IMR-90 (cell line): ENCODE measurements around the gene AQP1. TPM values are rescaled to one million over a fixed set of nuclear protein-coding genes. Genes with fewer than 3 reads are reported as not detected.

Source experiments
- ATAC-seq: fragments of 200-7000 bp; cut with Tn5 transposase; 2 replicates; pipeline ENCODE4 v1.9.1; 2020; ENCODE audit warnings: low read depth, mild to moderate bottlenecking, moderate library complexity
- BruUV-seq: library from RNA; stranded (reverse); fragments of 400-500 nt; replicated peaks from 2 replicates; lab custom pipeline; 2021; lab: Mats Ljungman, UMichigan
- CTCF ChIA-PET: fragments of 300-600 bp; formaldehyde crosslinking; extraction: SDS; loops from one replicate; lab custom pipeline; 2021; ENCODE audit warnings: antibody characterized with exemption; lab: Yijun Ruan, JAX
- POLR2A ChIA-PET: fragments of 300-600 bp; sonication (Branson Sonifier 250); formaldehyde crosslinking; loops from one replicate; lab custom pipeline; 2022; ENCODE audit warnings: antibody characterized with exemption; ENCODE audit not compliant: unreplicated experiment; lab: Charles Lee
- DNase-seq: peaks from one replicate; pipeline ENCODE4 v3.0.0; 2013
- H2AFZ ChIP-seq: replicated peaks from 2 replicates; pipeline ENCODE3; 2013; ENCODE audit warnings: low read length, mild to moderate bottlenecking; ENCODE audit not compliant: poor library complexity
- H2AK5ac ChIP-seq: 2 replicates; pipeline ENCODE4 v1.6.1; 2013; ENCODE audit warnings: low read depth, low read length, inconsistent platforms
- H2AK9ac ChIP-seq: replicated peaks from 2 replicates; pipeline ENCODE3; 2013; ENCODE audit warnings: mild to moderate bottlenecking, low read depth, low read length, moderate library complexity; ENCODE audit not compliant: poor library complexity
- H2BK120ac ChIP-seq: 2 replicates; pipeline ENCODE4 v1.6.1; 2013; ENCODE audit warnings: low read depth, low read length, inconsistent platforms
- H2BK15ac ChIP-seq: 3 replicates; pipeline ENCODE4 v1.6.1; 2013; ENCODE audit warnings: low read depth, low read length, inconsistent platforms
- H2BK20ac ChIP-seq: 2 replicates; pipeline ENCODE4 v1.6.1; 2013; ENCODE audit warnings: low read depth, mild to moderate bottlenecking, inconsistent platforms, low read length, moderate library complexity
- H2BK5ac ChIP-seq: 2 replicates; pipeline ENCODE4 v1.6.1; 2013; ENCODE audit warnings: mild to moderate bottlenecking, low read depth, low read length, inconsistent platforms; ENCODE audit not compliant: poor library complexity, severe bottlenecking
- H3K14ac ChIP-seq: replicated peaks from 2 replicates; pipeline ENCODE4 v1.6.1; 2013; ENCODE audit warnings: low read depth, low read length, inconsistent platforms
- H3K18ac ChIP-seq: 2 replicates; pipeline ENCODE4 v1.6.1; 2013; ENCODE audit warnings: low read depth, low read length, control low read depth
- H3K23ac ChIP-seq: 2 replicates; pipeline ENCODE4 v1.6.1; 2013; ENCODE audit warnings: low read depth, low read length, inconsistent platforms
- H3K27ac ChIP-seq: 2 replicates; pipeline ENCODE4 v1.5.1; 2013; ENCODE audit warnings: mild to moderate bottlenecking, control low read depth, low read length; ENCODE audit not compliant: insufficient read depth
- H3K27me3 ChIP-seq: 2 replicates; pipeline ENCODE4 v1.6.1; 2013; ENCODE audit warnings: low read length; ENCODE audit not compliant: control insufficient read depth, insufficient read depth
- H3K36me3 ChIP-seq: 2 replicates; pipeline ENCODE4 v1.6.1; 2013; ENCODE audit warnings: low read length, mixed read lengths; ENCODE audit not compliant: control insufficient read depth, insufficient read depth
- H3K4ac ChIP-seq: 2 replicates; pipeline ENCODE4 v1.6.1; 2013; ENCODE audit warnings: low read depth, low read length, inconsistent platforms
- H3K4me1 ChIP-seq: 2 replicates; pipeline ENCODE4 v1.6.1; 2013; ENCODE audit warnings: low read length, mixed read lengths; ENCODE audit not compliant: control insufficient read depth, insufficient read depth
- H3K4me2 ChIP-seq: 2 replicates; pipeline ENCODE4 v1.6.1; 2013; ENCODE audit warnings: low read depth, mild to moderate bottlenecking, control low read depth, low read length, moderate library complexity
- H3K4me3 ChIP-seq: 2 replicates; pipeline ENCODE4 v1.5.1; 2013; ENCODE audit warnings: low read depth, mild to moderate bottlenecking, control low read depth, low read length, moderate library complexity; ENCODE audit not compliant: insufficient read depth
- H3K56ac ChIP-seq: 2 replicates; pipeline ENCODE4 v1.6.1; 2013; ENCODE audit warnings: low read length, inconsistent platforms; ENCODE audit not compliant: insufficient read depth; ENCODE audit errors: extremely low read depth
- H3K79me1 ChIP-seq, 2 experiments: 2 replicates each; pipeline ENCODE4 v1.6.1; 2013; ENCODE audit warnings: low read length in 2 of 2, inconsistent platforms in 1 of 2, low read depth in 1 of 2
- H3K9ac ChIP-seq: 2 replicates; pipeline ENCODE4 v1.6.1; 2013; ENCODE audit warnings: low read depth, low read length, control low read depth
- H3K9me1 ChIP-seq: 2 replicates; pipeline ENCODE4 v1.6.1; 2013; ENCODE audit warnings: low read length, inconsistent platforms; ENCODE audit not compliant: insufficient read depth
- H3K9me3 ChIP-seq: 2 replicates; pipeline ENCODE4 v1.6.1; 2013; ENCODE audit warnings: low read length; ENCODE audit not compliant: control insufficient read depth, insufficient read depth
- H4K20me1 ChIP-seq: 2 replicates; pipeline ENCODE4 v1.6.1; 2013; ENCODE audit warnings: low read length, inconsistent platforms; ENCODE audit not compliant: insufficient read depth
- H4K5ac ChIP-seq: 2 replicates; pipeline ENCODE4 v1.6.1; 2013; ENCODE audit warnings: mild to moderate bottlenecking, low read depth, low read length, control low read depth
- H4K8ac ChIP-seq, 2 experiments: 2 replicates each; pipeline ENCODE4 v1.6.1; 2013; ENCODE audit warnings: low read depth in 2 of 2, low read length in 2 of 2, control low read depth in 1 of 2, inconsistent platforms in 1 of 2
- H4K91ac ChIP-seq: 2 replicates; pipeline ENCODE4 v1.6.1; 2013; ENCODE audit warnings: low read depth, low read length, inconsistent platforms; ENCODE audit not compliant: insufficient read depth
- CTCF ChIP-seq: conservative IDR thresholded peaks from 2 replicates; pipeline ENCODE4 v1.5.1; 2012; ENCODE audit warnings: mild to moderate bottlenecking, low read depth, low read length, improper control_type of control experiment
- ELK1 ChIP-seq: fragments of 150-350 bp; IDR thresholded peaks from 2 replicates; pipeline ENCODE4 v1.6.1; 2016; ENCODE audit warnings: low read depth, mild to moderate bottlenecking, low read length, moderate library complexity, borderline replicate concordance
- FOS ChIP-seq: fragments of 150-350 bp; IDR thresholded peaks from 2 replicates; pipeline ENCODE4 v1.6.1; 2016; ENCODE audit warnings: low read depth, low read length
- MAZ ChIP-seq: IDR thresholded peaks from 2 replicates; pipeline ENCODE4 v1.6.1; 2012; ENCODE audit warnings: low read depth, mild to moderate bottlenecking, low read length, improper control_type of control experiment, moderate library complexity, borderline replicate concordance
- MXI1 ChIP-seq: IDR thresholded peaks from 2 replicates; pipeline ENCODE4 v1.6.1; 2012; ENCODE audit warnings: low read depth, mild to moderate bottlenecking, low read length, moderate library complexity, borderline replicate concordance
- RCOR1 ChIP-seq: IDR thresholded peaks from 2 replicates; pipeline ENCODE4 v1.6.1; 2012; ENCODE audit warnings: mild to moderate bottlenecking, low read length, improper control_type of control experiment; ENCODE audit not compliant: insufficient replicate concordance
- USF2 ChIP-seq: fragments of 150-350 bp; IDR thresholded peaks from 2 replicates; pipeline ENCODE4 v1.6.1; 2017; ENCODE audit warnings: mild to moderate bottlenecking, antibody characterized with exemption, low read length, low read depth
- WGBS, 2 experiments: methylation state at CpG; one replicate each; pipeline versions ENCODE4 v1.1.5 to v1.1.7; 2013; ENCODE audit warnings: missing lambda C conversion rate in 2 of 2; ENCODE audit not compliant: insufficient read length in 1 of 2; ENCODE audit errors: extremely low coverage in 2 of 2; 5-methylcytosine and 5-hydroxymethylcytosine counted together
- dilution Hi-C: fragments of 300-500 bp; cut with HindIII; formaldehyde crosslinking; loops from one replicate; pipeline ENCODE4 v1.14.3; 2018; ENCODE audit warnings: low sequenced_read_pairs; ENCODE audit not compliant: unreplicated experiment
- in situ Hi-C: fragments of 300-500 bp; cut with MboI; formaldehyde crosslinking; loops from 3 replicates; pipeline ENCODE4 v1.14.3; 2019; ENCODE audit warnings: low sequenced_read_pairs, inconsistent platforms, mixed read lengths
- intact Hi-C: fragments of 100-400 bp; cut with micrococcal nuclease; formaldehyde crosslinking; loops from 2 replicates; pipeline ENCODE4 v1.10.0; 2022
- polyA plus RNA-seq, 3 experiments: library from polyadenylated mRNA; depleted of rRNA; stranded (reverse); fragments of >200 nt; gene quantifications; 2 replicates each; pipeline ENCODE4 v1.2.3, GENCODE V29; 2012; ENCODE audit warnings: low replicate concordance in 1 of 3
- total RNA-seq: library from RNA; depleted of rRNA; stranded (reverse); fragments of >200 nt; gene quantifications from 2 replicates; pipeline ENCODE4 v1.2.3, GENCODE V29; 2012

The AQP1 gene
- total and polyA plus RNA-seq, 2 of the 4 experiments (the other 2 are of a cell fraction): 0.18 to 0.39 TPM

GRCh38 chr7:30904561-30904960 lies 7.1 kb upstream of the AQP1 start:
- Histone ChIP-seq H3K23ac (no peak overlapping the region), H2AK5ac (0 out of 2 replicates have a peak overlapping the region, but pooled peaks have one; percentile 9), H2BK5ac (no peak overlapping the region), H4K5ac (no peak overlapping the region), H3K36me3 (no peaks in the 10 kb centered on the region), H3K9me3 (no peaks in the 10 kb centered on the region), H3K4me3 (no peak overlapping the region), H3K4me1 (peaks cover 10% of the 10 kb centered on the region), H4K20me1 (no peaks in the 10 kb centered on the region), H2BK120ac (no peak overlapping the region), H3K27ac (no peak overlapping the region), H3K79me1 (no peaks in the 10 kb centered on the region), H3K9ac (no peak overlapping the region), H4K8ac (no peak overlapping the region), H3K18ac (no peak overlapping the region), H2BK20ac (no peak overlapping the region), H2BK15ac (no peak overlapping the region), H3K4ac (no peak overlapping the region), H3K9me1 (0 out of 2 replicates have a peak, but pooled peaks cover 5% of the 10 kb centered on the region), H2AFZ (no peak overlapping the region), H3K56ac (no peak overlapping the region), H3K14ac (no peak overlapping the region), H4K91ac (no peak overlapping the region; the same call in 1 of the 2 replicates), H3K27me3 (no peaks in the 10 kb centered on the region), H3K4me2 (no peak overlapping the region), H2AK9ac (no peak overlapping the region)
- WGBS, 2 experiments: no CpG with 5 or more reads among the region's 9 CpGs
- no TSS peak for BruUV-seq
- ATAC-seq: no peak
- DNase-seq: no peak
- in situ Hi-C loops (no loop called here), dilution Hi-C loops (no loop called here), intact Hi-C loops (no loop called here)
- ChIA-PET POLR2A (no interaction called here), CTCF (no interaction called here)
- TF ChIP-seq USF2 (no peak), CTCF (no peak), MXI1 (no peak), ELK1 (no peak), MAZ (no peak), FOS (no peak), RCOR1 (no peak)
